UCSD-AML1 (cell line): ENCODE measurements around the gene RND3.
A peak's percentile ranks its signal among the peaks of the same experiment; 100 is the strongest.

ENCODE experiments used
- DNase-seq: peaks from one replicate; lab custom pipeline; 2025; ENCODE audit not compliant: unreplicated experiment; lab: John Stamatoyannopoulos, UW

Gene RND3, protein sequence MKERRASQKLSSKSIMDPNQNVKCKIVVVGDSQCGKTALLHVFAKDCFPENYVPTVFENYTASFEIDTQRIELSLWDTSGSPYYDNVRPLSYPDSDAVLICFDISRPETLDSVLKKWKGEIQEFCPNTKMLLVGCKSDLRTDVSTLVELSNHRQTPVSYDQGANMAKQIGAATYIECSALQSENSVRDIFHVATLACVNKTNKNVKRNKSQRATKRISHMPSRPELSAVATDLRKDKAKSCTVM

DNA sequence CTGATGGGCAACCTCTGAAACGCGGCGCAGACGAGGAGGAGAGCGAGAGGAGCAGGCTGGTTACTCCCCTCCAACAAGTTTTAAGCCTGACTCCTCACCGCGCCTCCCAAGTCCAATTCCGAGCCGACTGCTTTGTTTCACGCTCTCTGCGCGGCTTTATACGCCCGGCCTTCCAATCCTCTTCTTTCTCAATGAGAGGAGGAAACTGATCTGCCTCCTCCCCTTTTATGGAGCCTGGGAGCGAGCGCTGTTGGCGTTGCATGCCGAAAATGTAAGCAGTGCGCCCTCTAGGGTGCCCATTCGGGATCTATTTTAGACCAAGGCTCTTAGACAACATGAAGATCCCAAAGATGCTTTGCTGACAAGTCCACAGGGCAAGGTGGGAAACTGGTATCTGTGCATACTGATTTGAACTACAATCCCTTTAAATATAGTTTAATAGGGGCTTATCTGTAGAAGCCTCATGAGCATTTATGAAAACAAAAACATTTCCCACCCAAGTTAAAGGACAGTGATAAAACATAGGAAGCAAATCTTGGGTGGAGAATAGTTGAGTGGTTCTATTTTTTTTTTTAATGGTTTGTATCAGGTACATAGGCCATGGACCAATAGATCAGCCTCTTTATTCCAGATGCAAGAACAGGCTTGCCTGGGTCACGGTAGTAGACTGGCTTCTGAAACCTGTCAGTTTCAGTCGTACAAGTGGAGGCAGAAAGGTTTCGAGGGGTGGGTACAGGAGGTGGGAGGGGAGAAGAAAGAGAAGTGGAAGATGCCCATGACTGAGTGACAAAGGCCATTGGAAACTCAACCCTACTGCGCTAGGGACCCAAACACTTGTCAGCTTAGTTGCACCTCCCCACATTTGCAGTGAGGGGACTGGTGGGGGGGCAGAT, at the start of gene RND3:
TSS of gene RND3 (minus strand) at position 131 of the 893 bp plus-strand sequence. CDS start 250 bp downstream, outside the sequence.
- peak; percentile 57 for DNase-seq

- DNase-seq: no peak
These were observed 47.7 kb upstream of the RND3 start for GRCh38 chr2:150535176-150535575.

GRCh38 chr2:150532879-150533278, 45.4 kb upstream of the RND3 start:
- no peak for DNase-seq

- DNase-seq: no peak
These were observed 44.6 kb upstream of the RND3 start for GRCh38 chr2:150532020-150532419.

GRCh38 chr2:150531591-150531990, 44.1 kb upstream of the RND3 start:
- no peak for DNase-seq

DNA sequence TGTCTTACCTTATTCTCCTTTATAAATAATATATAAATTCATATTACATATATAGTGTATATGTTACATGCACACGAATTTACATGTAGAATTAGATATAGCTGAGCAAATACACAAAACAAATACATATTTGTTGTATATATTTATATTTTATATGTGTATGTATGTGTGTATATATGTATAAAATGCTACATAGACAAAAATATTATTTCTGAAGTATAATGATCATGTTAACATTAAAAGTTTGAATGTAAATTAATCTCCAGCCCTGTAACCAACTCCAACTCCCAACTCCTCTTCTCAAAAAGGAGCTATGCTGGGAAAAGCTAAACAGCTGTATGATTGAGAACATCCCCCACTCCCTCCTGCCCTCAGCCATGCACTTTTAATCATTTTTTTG, 42.7 kb upstream of the RND3 start:
- no peak for DNase-seq

GRCh38 chr2:150528861-150529801, 41.7 kb upstream of the RND3 start:
- DNase-seq: no peak

GRCh38 chr2:150526827-150527226, 39.4 kb upstream of the RND3 start:
- no peak for DNase-seq

DNA sequence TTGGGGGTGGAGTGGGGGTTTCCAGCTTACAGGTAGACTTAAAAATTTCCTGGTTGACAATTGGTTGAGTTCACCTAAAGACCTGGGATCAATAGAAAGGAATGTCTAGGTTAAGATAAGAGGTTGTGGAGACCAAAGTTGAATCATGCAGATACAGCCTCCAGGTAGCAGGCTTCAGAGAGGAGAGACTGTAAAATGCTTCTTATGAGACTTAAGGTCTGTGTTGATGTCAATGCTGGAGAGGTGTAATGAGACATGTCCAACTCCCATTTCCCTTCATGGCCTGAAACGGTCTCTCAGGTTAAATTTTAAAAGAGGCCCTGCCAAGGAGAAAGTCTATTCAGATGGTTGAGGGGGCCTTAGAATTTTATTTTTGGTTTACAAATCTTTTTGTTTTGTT, 38.5 kb upstream of the RND3 start:
- DNase-seq: no peak

DNA sequence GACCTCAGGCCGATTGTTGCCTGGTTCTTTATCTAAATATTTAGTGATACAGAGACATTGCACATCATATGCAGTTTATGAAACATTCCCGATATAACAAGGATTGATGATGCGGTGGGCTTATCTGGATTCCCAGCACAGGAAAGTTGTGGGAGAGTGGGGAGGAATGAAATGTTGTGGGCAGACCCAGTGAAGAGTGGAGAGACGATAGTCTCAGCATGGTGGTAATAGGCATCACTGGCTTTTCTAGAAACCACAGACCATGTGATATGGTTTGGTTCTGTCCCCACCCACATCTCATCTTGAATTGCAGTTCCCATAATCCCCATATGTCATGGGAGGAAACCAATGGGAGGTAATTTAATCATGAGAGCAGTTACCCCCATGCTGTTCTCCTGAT, 34.8 kb upstream of the RND3 start:
- no peak for DNase-seq

GRCh38 chr2:150520887-150521664, 33.6 kb upstream of the RND3 start:
- DNase-seq: no peak

DNA sequence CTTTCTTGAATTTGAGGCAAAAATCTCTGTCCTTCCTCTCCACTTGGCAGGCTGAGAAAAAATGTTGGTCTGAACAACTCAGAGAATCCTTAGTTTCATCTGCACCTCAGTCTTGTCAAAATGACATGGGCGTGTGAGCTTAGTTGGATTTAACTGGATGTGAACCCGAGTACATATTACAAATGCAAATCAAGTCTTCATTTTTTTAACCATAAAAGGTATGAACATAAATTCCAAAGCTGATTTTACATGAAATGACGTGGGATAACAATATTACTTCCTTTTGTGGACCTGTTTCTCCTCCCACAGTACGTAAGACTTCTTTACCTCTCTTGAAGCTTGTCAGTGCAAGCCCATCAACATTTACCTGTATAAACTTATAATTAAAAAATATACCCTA, 32.6 kb upstream of the RND3 start:
- no peak for DNase-seq

DNA sequence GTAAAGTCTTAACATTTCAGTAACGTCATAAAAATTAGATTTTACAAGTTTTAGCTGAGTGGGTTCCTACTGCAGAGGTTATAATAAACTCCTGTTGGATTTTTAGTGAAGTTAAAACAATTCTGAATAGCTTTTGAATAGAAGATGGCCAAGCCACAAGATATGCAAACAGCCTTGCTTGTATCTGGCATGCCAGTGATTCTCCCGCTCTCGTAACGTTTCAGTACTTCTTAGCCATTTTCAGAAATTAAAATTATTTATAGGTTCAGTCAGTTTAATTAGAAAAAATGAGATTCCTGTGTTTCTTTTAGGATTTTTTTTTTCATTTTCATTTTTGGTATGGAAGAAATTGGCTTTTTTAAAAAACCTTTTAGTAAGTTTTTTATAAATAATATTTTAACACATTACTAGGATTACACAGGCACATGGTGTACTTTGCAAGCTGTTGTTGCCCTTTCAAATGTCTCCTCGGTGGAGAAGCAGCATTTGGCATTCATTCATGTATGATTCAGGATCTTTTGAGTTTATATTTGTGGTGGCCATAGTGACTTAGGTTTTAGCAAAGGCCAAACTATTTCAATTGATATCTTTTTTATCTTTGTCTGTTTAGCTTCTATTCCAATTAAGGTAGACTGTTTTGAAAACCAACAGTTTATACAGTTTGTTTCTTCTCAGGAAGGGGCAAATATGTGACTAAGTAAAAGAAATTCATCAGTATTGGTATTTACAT, 30.6 kb upstream of the RND3 start:
- no peak for DNase-seq

DNA sequence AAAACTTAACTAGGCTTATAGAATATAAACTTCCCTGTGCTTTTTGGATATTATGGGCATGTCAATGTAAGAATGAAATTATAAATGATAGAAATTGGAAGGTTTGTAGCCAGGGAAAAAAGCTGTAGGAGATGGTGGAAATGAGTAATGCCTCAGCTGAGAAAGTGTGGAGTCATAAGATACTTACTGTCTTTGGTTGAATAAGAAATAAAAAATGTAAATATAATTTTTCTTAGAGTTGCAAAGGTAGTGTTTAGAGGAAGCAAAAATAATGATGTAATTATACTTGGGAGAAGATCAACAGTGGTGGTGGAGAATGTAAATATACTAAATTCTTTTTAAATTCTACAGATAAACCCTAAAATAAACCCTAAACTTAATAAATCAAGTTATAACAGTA, 26.2 kb upstream of the RND3 start:
- no peak for DNase-seq

- DNase-seq: no peak
These were observed 21.1 kb upstream of the RND3 start for GRCh38 chr2:150508497-150509137.

DNA sequence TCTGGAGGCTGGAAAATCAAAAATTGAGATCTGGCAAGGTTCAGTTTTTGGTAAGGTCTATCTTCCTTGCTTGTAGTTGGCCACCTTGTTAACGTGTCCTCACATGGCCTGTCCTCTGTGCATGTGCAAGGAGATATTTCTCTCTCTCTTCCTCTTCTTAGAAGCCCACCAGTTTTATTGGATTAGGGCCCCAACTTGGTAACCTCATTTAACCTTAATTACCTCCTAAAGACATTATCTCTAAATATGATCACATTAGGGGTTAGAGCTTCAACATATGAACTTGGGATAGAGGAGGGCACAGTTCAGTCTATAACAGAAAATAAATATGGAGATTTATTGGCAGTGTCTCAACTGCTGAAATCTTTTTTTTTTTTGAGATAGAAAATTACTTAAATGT, 19.6 kb upstream of the RND3 start:
- DNase-seq: no peak

DNA sequence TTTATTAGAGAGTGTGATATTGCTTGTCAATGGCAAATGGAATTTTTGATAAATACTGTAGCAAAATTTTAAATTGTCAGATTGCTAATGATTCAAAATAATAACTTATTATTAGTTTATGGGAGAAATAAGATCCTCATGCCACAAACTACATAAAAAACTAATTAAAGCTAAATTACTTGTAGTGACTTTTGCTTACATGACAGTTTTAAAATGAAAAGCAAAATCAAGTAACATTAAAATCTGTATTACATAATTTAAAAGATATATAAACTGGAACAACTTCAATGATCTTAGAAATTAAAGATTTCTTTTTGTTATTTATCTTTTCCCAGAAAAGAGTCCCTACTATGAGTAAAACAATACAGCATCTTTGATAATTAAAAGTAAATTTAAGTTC, 17.7 kb upstream of the RND3 start:
- DNase-seq: no peak

GRCh38 chr2:150495993-150496627, 8.6 kb upstream of the RND3 start:
- no peak for DNase-seq

DNA sequence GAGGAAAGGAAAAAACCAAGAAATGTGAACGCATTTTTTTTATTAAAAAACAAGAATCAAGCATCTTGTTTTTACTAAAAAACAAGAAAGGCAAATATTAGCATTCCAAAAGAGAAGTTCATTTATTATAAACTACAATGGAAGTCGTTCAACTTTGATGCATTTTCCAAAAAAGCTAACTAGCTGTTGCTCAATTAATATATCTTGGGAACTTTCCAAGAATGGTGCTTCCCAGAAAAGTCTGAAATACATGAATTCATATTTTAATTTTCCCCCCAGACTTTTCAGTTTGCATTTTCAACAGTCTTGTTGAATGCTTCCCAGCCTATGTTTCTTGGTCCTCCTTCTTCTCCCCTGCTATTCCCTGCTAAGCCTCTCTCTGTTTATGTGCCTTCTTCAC, 7.5 kb upstream of the RND3 start:
- no peak for DNase-seq
